Subcutaneous adipose tissue (tissue), 4 donors: ENCODE measurements around the gene BMP2. TPM values are rescaled to one million over a fixed set of nuclear protein-coding genes. Genes with fewer than 3 reads are reported as not detected.

ENCODE experiments used
- CTCF ChIP-seq: fragments of 450-650 bp; IDR thresholded peaks from one replicate; pipeline ENCODE4 v1.5.1; 2016; ENCODE audit warnings: low read depth, mild to moderate bottlenecking, control low read depth, antibody characterized with exemption, moderate library complexity
- total RNA-seq, 4 donors: library from RNA; depleted of rRNA; stranded (reverse); fragments of >200 nt; gene quantifications; one replicate each; pipeline ENCODE4 v1.1.0, GENCODE V29; 2016

The BMP2 gene
- total RNA-seq, 4 donors from 2014 or later = 4.4 to 17.7 (median 16.9) TPM

GRCh38 chr20:6750438-6750837, 17.0 kb upstream of the BMP2 start:
- no peak for TF ChIP-seq CTCF

- no peak for TF ChIP-seq CTCF
Observed at GRCh38 chr20:6756693-6757595, 10.5 kb upstream of the BMP2 start.

GRCh38 chr20:6764619-6765018, 2.9 kb upstream of the BMP2 start:
- TF ChIP-seq CTCF = no peak

GRCh38 chr20:6765469-6766058, 1.9 kb upstream of the BMP2 start:
- TF ChIP-seq CTCF = no peak

- no peak for TF ChIP-seq CTCF
Observed at GRCh38 chr20:6766433-6766832, 1.1 kb upstream of the BMP2 start.

- no peak for TF ChIP-seq CTCF
Observed at GRCh38 chr20:6767126-6767535, 355 bp upstream of the BMP2 start.

GRCh38 chr20:6768228-6769140, 998 bp downstream of the BMP2 start:
- no peak for TF ChIP-seq CTCF
